ENCODE measurements around the gene STX19. TPM values are rescaled to one million over a fixed set of nuclear protein-coding genes. Genes with fewer than 3 reads are reported as not detected.

Gene STX19
- total RNA-seq, 4 donors from 2014 or later: 3.1 to 5.5 (median 4.3) TPM

- 87% methylated on average over 6 of the region's 6 CpGs for WGBS
Measured at GRCh38 chr3:94066506-94067500, 38.4 kb upstream of the STX19 start.

GRCh38 chr3:94065819-94066480, 37.6 kb upstream of the STX19 start:
- no peak for TF ChIP-seq EP300 (IDR thresholded peaks at IDR 0.05)
- no peak for TF ChIP-seq POLR2AphosphoS5 (IDR thresholded peaks at IDR 0.05)
- no peak for TF ChIP-seq CTCF (IDR thresholded peaks at IDR 0.05)
- no peak for TF ChIP-seq POLR2A (IDR thresholded peaks at IDR 0.05)
- 92% methylated on average over 1 of the region's 1 CpG for WGBS
- no peak for DNase-seq (ENCODE audit: low spot score in 2 of 2)
- no peak overlapping the region for H3K27ac ChIP-seq
- no peaks in the 10 kb centered on the region for H3K9me3 ChIP-seq
- H3K27me3 ChIP-seq: no peaks in the 10 kb centered on the region
- peaks cover 32% of the 10 kb centered on the region for H3K4me1 ChIP-seq
- peaks cover 4% of the 10 kb centered on the region for H3K36me3 ChIP-seq
- H3K4me3 ChIP-seq: no peak overlapping the region

More at GRCh38 chr3:94066506-94067500, 38.4 kb upstream of the STX19 start:
- TF ChIP-seq EP300 (IDR thresholded peaks at IDR 0.05) (no peak), CTCF (IDR thresholded peaks at IDR 0.05) (no peak), POLR2A (IDR thresholded peaks at IDR 0.05) (no peak), POLR2AphosphoS5 (IDR thresholded peaks at IDR 0.05) (no peak)
- DNase-seq (ENCODE audit: low spot score in 2 of 2): no peak
- H3K27me3 ChIP-seq: no peaks in the 10 kb centered on the region
- peaks cover 31% of the 10 kb centered on the region for H3K4me1 ChIP-seq
- peaks cover 8% of the 10 kb centered on the region for H3K36me3 ChIP-seq
- H3K4me3 ChIP-seq: no peak overlapping the region
- no peak overlapping the region for H3K27ac ChIP-seq
- H3K9me3 ChIP-seq: no peaks in the 10 kb centered on the region

GRCh38 chr3:94065122-94065521, 36.7 kb upstream of the STX19 start:
- WGBS: 17% methylated on average over 1 of the region's 1 CpG

GRCh38 chr3:94064243-94064860, 36.0 kb upstream of the STX19 start:
- H3K36me3 ChIP-seq: peaks cover 13% of the 10 kb centered on the region
- no peak overlapping the region for H3K4me3 ChIP-seq
- H3K9me3 ChIP-seq: no peaks in the 10 kb centered on the region
- no peak for DNase-seq (ENCODE audit: low spot score in 2 of 2)
- WGBS: 73% methylated on average over 6 of the region's 6 CpGs
- peak overlapping the region; percentile 97 for H3K27ac ChIP-seq
- H3K4me1 ChIP-seq: peaks cover 32% of the 10 kb centered on the region
- TF ChIP-seq EP300 (IDR thresholded peaks at IDR 0.05): no peak
- TF ChIP-seq POLR2A (IDR thresholded peaks at IDR 0.05): no peak
- no peak for TF ChIP-seq POLR2AphosphoS5 (IDR thresholded peaks at IDR 0.05)
- TF ChIP-seq CTCF (IDR thresholded peaks at IDR 0.05): no peak
- no peaks in the 10 kb centered on the region for H3K27me3 ChIP-seq

More at GRCh38 chr3:94065122-94065521, 36.7 kb upstream of the STX19 start:
- Histone ChIP-seq H3K27me3 (no peaks in the 10 kb centered on the region), H3K4me3 (no peak overlapping the region), H3K27ac (no peak overlapping the region), H3K36me3 (peaks cover 8% of the 10 kb centered on the region), H3K4me1 (peaks cover 32% of the 10 kb centered on the region), H3K9me3 (no peaks in the 10 kb centered on the region)
- no peak for DNase-seq (ENCODE audit: low spot score in 2 of 2)
- no peak for TF ChIP-seq POLR2AphosphoS5 (IDR thresholded peaks at IDR 0.05)

- DNase-seq (ENCODE audit: low spot score in 2 of 2): no peak
- peaks cover 28% of the 10 kb centered on the region for H3K4me1 ChIP-seq
- H3K27ac ChIP-seq: peak overlapping the region; percentile 97
- TF ChIP-seq POLR2AphosphoS5 (IDR thresholded peaks at IDR 0.05) (no peak), POLR2A (IDR thresholded peaks at IDR 0.05) (no peak), EP300 (IDR thresholded peaks at IDR 0.05) (no peak), CTCF (IDR thresholded peaks at IDR 0.05) (no peak)
- H3K9me3 ChIP-seq: no peaks in the 10 kb centered on the region
- H3K36me3 ChIP-seq: peaks cover 13% of the 10 kb centered on the region
- H3K4me3 ChIP-seq: peak overlapping the region; percentile 84
- WGBS: 32% methylated on average over 17 of the region's 17 CpGs
- no peaks in the 10 kb centered on the region for H3K27me3 ChIP-seq
Measured at GRCh38 chr3:94063496-94064119, 35.2 kb upstream of the STX19 start.

Data from suprapubic skin (tissue), 4 donors.